NCI-H146 treated with DMSO at 0.1 percent for 48 hours (cell line): ENCODE results near the gene ZBTB25.
A peak's percentile ranks its signal among the peaks of the same experiment; 100 is the strongest.
"Not testable (repeated sequence)": the region's sequence is repeated elsewhere in the genome, so short reads cannot be mapped to it uniquely, and the experiment has no call there.

Experiments used
- DNase-seq: peaks from one replicate; lab custom pipeline; 2025; ENCODE audit not compliant: unreplicated experiment; lab: John Stamatoyannopoulos, UW

Gene ZBTB25

GRCh38 chr14:64503434-64504309 is at the start of gene ZBTB25:
Gene ZBTB25, minus strand, starts transcription at chr14:64503838. Its CDS starts 13,305 bp downstream, at chr14:64490533.
- DNase-seq: peak; percentile 67

- DNase-seq: peak; percentile 27
These were observed 47.1 kb upstream of the ZBTB25 start for GRCh38 chr14:64550621-64551333.

DNA sequence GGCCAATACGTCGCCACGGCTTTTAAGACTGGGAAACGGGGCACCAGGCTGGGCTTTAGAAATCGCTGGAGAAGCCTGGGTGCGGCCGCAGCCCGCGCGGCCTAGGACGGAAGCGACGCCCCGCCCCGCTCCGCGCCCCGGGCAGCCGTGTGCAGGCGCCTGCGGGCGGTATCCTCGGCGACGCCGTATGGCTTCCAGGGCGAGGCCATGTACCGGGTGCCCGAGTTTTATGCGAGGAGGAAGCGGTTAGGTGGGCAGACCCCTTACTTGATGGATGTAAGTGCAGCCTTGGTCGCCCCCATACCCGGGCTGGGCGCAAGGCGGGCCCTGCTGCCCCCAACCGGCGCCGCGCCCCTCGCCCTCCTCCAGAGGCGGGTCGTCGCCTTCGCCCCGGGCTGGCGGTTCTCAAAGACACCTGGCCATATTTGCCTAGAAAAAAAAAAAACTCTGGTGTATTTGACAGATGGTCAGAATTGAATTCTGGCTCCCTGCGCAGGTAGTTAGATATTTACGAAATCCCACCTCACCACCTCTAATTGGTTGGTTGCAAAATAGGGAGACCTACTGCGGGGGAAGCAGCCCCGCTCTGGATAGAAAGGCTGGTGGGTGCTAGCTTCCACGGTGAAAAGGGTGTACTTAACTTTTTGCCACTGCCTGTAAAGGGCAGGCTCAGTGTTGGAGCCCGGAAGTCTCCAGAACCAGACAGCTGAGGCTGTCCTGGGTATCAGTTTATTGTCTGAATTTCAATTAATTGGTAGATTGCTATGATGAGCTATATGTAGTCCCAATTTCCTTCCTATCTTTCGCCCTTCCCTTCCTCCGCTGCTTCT is 46.4 kb upstream of the ZBTB25 start, which contains the start of gene PPP1R36:
Gene PPP1R36 (plus strand): TSS at position 171 of the 830 bp plus-strand sequence. CDS start 37 bp downstream, at position 208.
- DNase-seq: peak; percentile 77

DNA sequence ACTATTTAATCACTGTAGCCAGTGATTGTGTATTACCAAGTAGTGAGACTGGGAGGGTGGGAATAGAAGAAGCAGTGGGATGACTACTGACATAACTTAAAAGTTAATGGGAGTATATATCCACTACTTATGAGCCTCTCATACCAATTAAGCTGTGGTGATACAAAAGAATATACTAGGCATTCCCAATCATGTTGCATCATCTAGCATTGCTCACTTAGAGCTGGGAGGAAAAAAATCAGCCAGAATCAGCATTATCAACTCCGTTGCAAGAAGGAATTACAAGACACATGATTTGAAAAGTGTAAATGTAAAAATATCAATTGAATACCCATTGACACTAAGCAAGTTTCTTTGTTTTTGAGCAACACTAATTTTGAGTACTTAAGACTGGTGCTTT is 45.4 kb upstream of the ZBTB25 start:
- DNase-seq: no peak

DNA sequence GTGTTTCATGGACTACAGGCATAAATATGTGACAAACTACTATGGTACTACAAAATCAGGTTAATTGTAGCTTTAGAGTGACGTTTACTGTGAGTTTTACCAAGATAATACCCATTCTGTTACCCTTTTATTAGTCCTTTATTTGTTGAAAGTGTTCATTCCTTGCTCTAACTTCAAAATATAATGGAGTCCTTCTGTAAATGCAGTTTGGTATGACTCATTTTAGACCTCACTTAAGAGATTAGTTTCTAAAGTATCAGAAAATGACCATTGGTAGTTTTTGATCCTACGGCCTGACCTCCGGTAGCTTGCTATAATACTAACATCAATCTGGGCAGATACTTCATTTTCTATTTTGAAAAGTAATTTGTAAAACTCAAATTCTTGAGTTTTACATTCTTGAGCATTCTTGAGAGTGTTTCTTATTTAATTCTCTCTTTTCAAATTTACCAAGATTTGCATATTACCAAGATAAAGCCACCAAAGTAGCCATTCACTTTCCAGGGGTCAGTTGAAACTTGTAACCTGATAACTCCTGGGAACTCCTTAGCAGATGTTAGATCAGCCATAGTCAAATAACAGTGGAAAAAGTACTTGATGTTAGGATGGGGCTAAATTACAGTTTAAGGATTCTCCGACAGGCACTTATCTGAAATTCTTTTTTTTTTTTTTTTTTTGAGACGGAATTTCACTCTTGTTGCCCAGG is 41.1 kb upstream of the ZBTB25 start:
- DNase-seq: no peak

- DNase-seq: no peak
These were observed 39.2 kb upstream of the ZBTB25 start for GRCh38 chr14:64542836-64543201.

GRCh38 chr14:64541972-64542835 is 38.6 kb upstream of the ZBTB25 start:
- DNase-seq: no peak

- DNase-seq: no peak
These were observed 37.8 kb upstream of the ZBTB25 start for GRCh38 chr14:64541261-64541971.

DNA sequence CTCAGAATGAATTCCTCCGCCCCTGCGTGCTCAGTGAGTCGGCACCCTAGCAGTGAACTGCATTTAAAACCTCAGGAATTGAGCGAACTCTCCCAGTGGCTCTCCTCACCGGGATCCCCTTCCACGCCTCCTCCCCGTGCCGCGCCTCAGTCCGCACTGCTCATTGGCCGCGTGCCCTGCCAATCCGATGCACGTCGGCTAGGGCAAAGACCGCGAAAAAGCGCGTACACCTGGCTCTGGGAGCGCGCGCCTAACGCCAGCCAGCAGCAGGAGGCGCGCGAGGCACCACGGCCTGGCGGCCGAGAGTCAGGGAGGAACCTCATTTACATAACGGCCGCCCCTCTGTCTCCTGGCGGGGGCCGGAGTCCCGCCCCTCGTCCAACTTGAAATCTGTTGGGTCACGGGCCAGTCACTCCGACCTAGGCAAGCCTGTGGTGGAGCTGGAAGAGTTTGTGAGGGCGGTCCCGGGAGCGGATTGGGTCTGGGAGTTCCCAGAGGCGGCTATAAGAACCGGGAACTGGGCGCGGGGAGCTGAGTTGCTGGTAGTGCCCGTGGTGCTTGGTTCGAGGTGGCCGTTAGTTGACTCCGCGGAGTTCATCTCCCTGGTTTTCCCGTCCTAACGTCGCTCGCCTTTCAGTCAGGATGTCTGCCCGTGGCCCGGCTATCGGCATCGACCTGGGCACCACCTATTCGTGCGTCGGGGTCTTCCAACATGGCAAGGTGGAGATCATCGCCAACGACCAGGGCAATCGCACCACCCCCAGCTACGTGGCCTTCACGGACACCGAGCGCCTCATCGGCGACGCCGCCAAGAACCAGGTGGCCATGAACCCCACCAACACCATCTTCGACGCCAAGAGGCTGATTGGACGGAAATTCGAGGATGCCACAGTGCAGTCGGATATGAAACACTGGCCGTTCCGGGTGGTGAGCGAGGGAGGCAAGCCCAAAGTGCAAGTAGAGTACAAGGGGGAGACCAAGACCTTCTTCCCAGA is 36.9 kb upstream of the ZBTB25 start, which contains the start of gene HSPA2:
Gene HSPA2 (plus strand): TSS at position 534 of the 995 bp plus-strand sequence. CDS start 109 bp downstream, at position 643.
- no peak for DNase-seq

GRCh38 chr14:64536488-64537245 is 33.0 kb upstream of the ZBTB25 start:
- no peak for DNase-seq

- no peak for DNase-seq
These were observed 27.9 kb upstream of the ZBTB25 start for GRCh38 chr14:64531567-64531966.

GRCh38 chr14:64525354-64525753 is 21.7 kb upstream of the ZBTB25 start:
- no peak for DNase-seq

- no peak for DNase-seq
These were observed 19.1 kb upstream of the ZBTB25 start for GRCh38 chr14:64522591-64523355.

DNA sequence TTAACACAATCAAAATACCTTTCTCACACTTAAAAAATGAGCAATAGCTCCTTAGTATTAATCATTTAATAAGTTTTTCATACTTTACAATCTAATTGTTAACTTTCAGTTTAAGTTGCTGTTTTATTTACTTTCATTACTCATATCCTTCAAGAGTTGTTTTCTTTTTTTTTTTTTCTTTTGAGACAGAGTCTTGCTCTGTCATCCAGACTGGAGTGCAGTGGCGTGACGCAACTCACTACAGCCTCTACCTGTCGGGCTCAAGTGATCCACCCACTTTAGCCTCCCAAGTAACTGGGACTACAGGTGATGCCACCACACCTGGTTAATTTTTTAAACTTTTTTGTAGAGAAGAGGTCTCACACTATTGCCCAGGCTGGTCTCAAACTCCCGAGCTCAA is 17.1 kb upstream of the ZBTB25 start:
- no peak for DNase-seq

GRCh38 chr14:64518229-64518628 is 14.6 kb upstream of the ZBTB25 start:
- DNase-seq: no peak

DNA sequence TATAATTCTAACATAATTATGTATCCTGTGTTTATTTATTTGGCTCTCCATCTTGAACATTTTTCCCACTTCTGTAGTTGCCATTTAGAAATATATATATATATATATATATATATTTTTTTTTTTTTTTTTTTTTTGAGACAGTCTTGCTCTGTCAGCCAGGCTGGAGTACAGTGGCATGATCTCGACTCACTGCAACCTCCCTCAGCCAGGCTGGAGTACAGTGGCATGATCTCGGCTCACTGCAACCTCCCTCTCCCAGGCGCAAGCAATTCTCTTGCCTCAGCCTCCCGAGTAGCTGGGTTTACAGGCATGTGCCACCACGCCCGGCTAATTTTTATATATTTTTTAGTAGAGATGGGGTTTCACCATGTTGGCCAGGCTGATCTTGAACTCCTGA is 14.0 kb upstream of the ZBTB25 start:
- not testable (repeated sequence) for DNase-seq
